Activated CD8-positive, alpha-beta memory T cell treated with anti-CD3 and anti-CD28 coated beads, Interleukin-2, amount 50 U/mL, for 48 hours (primary cell): ENCODE results near the gene GNB4.

Source experiments
- DNase-seq: peaks from one replicate; pipeline ENCODE4 v3.0.0-alpha.2; 2020

Gene GNB4

DNA sequence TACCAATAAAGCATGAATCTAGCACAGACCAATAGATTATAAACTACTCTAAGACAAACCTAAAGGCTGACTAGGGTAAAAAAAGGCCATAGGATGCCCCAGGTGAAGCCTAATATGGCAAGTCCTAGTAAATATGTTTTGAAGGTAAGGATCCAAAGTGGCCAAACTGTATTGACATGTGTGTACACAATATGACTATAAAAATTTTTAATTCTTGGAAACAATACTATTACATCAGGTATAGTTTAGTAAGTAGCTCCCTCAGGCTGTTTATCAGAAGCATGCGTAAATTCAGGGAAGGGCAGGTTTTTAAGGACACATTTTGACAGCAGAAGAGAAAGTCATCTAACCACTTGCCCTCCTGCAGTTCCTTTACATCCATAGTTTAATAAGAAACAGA, 18.8 kb downstream of the GNB4 start:
- DNase-seq: no peak

DNA sequence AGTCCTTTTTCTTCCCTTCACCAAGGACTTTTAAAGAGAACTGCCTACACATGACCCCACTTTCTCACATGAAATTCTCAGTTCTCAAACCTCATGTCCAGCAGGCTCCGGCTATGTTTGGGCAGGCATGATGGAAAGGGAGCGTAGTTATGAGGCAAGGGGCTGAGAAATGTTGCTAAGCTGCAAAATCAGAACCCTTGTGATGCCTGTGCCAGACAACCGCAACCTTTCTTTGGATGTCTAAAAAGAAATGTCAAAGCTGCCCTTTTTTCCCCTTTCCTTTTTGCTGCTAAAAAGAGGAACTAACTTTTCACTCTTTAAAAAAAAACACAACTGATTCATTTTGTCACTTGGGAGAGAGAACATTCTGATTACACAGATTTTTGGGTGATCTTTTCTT, 19.2 kb downstream of the GNB4 start:
- DNase-seq: no peak

DNA sequence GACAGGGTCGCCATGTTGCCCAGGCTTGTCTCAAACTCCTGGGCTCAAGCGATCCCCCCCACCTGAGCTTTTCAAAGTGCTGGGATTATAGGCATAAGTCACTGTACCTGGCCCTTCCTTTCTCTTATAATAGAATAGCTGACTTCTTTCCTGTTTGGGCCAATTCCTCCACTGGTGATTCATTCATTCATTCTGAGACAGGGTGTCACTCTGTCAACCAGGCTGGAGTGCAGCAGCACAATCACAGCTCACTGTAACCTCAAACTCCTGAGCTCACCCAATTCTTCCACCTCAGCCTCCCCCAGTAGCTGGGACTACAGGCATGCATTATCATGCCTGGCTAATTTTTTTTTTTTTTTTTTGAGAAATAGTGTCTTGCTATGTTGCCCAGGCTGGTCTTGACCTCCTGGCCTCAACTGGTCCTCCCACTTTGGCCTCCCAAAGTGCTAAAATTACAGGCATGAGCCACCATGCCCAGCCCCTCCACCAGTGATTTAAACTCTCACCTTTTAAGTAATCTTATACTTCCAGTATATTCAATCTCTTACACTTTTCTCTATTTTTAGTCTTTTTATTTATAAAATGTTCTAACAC, 20.9 kb downstream of the GNB4 start:
- no peak for DNase-seq

DNA sequence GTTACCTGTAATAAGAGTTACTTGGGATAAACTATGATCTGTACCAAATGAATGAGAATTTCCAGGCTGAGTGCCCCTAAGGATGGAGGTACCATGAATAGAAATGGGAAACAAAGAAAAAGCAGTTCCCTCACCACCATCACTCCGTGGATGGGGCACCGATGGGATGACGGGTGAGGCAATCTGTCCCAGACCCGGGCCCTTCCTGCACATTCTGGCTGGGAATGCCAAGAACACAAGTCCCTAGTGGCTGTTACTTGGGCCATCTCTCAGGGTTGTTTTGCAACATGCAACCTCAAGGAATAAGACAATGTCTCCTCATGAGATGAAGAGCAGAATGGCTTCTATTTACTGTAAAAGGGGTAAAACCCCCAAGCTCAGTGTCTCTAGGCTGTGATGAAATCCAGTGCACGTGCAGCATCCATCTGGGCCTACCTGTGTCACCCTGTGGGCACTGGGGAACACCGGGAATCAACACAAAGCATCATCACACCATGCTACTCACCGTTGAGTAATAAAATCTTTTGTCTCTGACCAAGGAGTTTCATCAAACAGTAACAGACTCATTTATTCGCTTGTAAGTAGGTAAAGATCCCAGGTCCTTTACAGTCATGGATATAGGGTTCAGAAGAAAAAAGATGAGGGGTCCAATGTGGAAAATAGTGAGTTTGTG, 22.3 kb downstream of the GNB4 start:
- no peak for DNase-seq

DNA sequence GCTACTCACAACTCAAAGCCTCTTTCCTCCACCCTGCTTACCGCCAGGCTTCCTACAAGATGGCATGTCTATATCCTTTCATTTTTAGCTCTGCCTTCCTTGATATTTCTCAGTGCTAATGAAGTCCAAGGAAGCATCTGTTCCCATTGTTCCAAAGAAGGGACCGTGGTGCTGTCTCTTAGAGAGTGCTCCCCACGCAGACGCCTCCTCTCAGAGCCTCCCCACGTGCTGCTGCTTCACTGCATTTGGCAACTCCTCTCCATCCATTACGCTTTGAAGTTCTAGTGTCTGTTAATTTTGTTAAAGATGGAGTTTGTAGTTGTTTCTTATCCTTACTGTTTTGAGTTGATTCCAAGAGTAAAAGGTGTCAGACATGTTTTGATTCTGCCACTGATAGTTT, 26.2 kb downstream of the GNB4 start:
- DNase-seq: no peak

DNA sequence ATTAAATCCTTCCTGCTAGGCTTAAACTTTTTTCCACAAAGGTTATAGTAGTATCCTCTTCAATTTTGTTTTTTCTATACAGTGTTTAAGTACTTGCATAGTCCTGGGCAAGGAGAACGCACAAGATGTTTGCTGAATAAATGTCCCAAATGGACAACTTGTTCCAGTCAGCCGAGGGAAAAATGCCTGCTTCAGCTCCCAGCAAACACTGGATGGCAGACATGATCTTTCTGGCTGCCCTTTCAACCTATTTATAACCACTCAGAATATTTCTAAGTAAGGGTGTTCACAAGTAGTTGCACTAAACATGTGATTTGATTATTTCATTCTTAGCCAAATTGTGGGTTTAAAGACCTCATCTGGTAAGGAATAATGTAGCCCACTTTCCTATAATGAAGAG, 29.8 kb downstream of the GNB4 start:
- DNase-seq: no peak

DNA sequence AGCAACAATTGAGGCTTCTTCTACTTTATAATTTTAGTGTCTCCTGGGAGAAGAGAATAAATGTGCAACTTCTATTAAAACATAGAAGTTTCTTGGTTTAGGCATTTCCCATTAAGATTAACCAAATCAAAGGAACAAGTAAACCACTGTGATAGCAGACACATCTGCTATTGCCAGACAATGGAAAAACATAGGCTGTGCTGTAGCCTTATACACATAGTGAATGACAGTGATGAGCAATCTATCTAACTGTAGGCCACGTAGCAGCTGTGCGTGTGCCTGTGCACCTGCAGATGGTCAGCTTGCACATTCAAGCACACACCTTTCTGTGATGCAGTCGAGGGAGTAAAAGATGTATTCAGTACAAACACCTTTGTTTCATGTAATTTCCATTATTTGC, 32.7 kb downstream of the GNB4 start:
- DNase-seq: no peak

DNA sequence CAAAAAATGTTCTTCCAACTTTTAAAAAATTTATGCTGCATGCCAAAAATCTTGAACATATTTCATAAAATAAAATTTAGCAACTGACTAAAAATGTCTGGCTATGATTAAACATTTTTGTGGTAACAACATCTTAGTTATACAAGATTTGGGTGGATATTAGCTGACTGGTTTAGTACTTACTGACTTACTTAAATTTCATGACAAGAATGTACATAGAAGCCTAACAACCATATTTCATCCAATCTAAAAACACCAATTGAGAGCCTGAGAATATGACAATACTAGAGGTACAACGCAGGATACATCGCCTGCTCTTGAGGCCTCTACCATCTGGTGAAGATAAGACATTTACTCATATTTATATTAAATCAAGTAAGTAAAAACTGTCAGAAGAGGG, 34.6 kb downstream of the GNB4 start:
- DNase-seq: no peak

DNA sequence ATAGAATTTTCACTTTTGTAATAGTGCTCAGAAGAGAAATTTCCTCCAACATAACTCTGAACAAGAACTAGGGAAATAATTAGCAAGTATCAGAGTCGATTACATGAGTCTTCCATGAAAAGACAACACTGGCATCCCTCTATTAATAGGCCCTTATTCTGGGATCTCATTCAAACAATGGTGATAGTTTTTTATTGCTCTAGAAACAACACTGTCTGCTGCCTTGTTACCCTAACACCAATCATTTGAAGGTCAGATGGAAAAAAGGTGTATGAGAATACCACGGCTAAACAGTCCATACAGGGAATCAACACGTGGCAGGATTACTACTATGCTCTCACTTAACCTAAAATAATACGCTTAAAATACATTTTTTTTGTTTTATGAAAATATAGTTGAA, 35.9 kb downstream of the GNB4 start:
- no peak for DNase-seq

DNA sequence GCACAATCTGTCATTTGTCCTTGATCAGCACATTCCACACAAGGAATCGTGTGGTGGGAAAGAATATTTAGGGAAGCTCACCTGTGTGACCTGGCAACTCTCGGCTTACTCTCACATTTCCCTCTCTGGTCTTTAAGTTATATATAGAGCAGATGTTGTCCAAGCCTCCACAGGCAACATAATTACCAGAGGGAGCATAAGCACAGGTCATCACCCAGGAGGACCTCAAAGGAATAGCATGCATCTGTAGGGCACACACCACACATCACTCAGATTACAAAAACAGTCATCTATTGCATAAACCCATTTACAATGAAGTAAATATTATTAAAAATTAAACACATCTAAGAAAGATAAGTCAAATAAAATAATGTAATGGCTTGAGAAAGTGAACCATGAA, 36.5 kb downstream of the GNB4 start:
- DNase-seq: no peak

DNA sequence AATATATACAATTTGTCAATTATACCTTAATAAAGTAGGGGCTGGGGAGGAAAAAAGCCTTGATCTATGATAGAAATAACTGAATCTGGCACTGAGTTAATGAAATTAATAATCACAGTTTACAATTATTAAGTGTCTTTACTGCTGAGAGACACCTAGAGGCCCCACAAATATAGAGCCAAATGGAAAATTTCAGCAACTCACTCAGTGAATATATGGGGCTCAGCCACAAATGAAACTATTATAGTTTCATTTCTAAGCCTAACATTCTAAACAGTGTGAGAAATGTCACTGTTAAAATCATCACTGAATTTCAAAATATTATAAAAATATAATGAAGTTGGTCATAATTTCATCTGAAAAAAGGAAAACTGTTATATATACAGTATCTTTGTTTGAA, 40.3 kb downstream of the GNB4 start:
- no peak for DNase-seq

DNA sequence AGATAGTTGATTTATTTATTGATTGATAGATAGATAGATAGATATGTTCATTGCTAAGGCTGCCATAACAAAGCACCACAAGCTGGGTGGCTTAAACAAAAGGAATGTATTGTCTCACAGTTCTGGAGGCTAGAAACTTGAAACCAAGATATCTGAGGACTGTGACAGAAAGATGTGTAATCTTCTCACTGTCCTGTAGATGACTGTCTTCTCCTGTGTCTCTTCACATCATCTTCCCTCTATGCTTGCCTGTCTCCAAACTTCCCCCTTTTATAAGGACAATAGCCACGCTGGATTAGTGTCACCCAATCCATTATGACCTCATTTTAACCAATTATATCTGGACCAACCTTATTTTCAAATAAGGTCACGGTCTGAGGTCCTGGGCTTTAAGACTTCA, 40.9 kb downstream of the GNB4 start:
- DNase-seq: no peak

DNA sequence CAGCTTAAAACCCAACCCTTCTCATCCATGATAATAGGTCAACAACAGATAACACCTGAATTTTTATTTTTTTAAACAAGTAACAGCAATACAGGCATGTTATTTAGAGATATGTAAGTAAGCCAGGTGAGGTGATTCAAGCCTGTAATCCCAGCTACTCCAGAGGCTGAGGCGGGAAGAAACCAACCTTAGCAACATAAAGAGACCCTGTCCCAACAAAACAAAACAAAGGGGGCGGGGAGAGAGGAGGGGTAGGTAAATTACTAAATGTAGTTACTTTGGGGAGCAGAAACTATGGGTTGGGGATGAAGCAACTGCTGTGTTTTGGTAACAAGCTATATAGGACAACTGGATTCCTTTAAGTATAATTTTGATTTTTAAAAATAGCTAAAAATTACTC, 47.0 kb downstream of the GNB4 start:
- DNase-seq: no peak

DNA sequence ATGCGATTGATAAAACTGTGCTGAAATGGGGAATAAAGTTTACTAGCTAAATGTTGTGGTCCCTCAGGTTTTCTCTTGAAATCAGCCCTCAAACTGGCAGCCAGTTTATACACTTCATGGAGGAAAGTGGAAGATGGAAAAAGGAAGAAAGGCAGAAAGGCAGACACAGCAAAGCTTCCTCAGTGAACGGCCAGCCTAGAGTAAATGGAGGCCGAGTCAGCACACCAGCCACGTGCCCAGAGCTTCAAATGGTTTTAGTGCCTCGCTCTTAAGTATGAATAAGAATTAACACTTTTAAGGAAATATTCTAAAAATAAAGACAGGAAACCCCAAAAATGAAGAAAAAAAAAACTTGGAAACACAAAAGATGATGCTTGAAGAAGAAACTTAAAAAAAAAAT, 48.3 kb downstream of the GNB4 start:
- no peak for DNase-seq

DNA sequence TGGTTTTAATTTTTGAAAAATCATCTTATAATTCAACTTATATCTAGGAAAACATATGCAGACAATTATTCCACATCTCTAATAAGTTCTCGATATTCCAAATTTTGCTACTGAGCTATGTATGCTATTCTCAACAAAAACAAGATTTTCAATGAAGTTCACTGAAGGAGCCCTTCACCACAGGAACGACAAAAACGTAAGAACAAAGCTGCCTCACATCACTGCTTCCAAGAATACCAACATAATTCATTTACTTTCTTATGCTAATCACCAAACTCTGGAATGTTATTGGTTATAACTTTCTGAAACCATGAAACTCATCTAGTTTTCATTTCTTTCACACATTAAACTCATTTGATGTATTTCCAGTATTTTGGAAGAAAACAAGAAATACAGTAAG, 49.7 kb downstream of the GNB4 start:
- DNase-seq: no peak

DNA sequence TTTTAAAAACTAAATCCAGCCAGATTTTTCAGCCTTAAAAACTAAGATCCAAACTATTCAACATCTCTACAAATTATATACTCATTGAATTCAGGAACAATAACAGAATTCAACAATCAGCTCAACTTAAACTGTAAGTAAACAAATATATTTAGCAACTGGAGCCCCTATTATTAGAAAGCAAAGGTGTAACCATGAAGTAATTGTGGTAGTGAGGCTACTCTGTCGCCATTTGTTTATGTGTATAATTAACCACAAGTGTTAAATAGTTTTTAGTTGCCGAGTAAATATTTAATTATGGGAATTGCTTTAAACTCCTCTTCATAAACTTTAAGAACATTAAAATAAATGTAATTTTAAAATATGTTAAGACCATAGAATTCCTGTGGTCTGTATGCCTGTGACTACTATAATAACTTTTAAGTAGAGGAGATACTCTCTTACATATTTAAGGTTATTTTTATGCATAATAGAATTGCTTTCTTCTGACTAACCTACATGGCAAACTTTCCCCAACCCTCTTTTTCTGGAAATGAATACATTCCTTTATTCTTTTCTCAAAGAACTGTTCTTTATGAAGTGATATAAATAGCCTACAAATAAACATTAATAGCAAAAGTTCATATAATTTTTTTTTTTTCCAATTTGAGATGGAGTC, 52.6 kb downstream of the GNB4 start:
- no peak for DNase-seq

DNA sequence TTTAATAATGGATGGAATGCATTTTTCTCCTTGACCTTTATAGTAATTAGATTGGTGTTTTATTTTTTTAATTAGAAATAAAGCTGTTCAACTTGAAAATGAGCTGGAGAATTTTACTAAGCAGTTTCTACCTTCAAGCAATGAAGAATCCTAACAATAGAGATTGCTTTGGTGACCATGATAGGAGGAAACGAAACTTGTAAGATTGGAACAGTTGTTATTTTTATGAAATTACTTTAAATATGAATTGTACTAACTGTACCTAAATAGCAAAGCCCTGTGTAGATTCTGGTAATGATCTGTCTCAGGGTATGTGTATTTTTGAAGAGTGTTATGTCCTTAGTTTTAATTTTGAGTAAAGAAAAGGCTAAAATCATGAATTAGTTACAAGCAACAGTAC, 59.4 kb downstream of the GNB4 start:
- no peak for DNase-seq

DNA sequence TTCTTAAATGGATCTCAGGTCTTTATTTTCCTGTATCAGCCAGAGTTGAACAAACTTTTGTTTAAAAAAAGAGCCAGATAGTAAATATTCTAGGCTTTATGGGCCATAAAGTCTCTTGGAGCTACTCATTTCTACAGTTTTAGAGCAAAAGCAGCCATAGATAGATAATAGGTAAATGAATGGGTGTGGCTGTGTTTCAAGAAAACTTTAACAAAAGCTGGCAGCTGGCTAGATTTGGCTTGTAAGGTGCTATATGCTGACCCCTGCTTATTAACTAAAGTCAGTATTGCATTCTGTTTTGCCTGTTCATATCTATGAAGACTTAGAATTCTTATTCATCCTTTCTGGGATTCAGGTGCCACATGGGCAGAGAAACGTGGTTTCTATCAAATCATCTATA, 74.8 kb downstream of the GNB4 start:
- no peak for DNase-seq

DNA sequence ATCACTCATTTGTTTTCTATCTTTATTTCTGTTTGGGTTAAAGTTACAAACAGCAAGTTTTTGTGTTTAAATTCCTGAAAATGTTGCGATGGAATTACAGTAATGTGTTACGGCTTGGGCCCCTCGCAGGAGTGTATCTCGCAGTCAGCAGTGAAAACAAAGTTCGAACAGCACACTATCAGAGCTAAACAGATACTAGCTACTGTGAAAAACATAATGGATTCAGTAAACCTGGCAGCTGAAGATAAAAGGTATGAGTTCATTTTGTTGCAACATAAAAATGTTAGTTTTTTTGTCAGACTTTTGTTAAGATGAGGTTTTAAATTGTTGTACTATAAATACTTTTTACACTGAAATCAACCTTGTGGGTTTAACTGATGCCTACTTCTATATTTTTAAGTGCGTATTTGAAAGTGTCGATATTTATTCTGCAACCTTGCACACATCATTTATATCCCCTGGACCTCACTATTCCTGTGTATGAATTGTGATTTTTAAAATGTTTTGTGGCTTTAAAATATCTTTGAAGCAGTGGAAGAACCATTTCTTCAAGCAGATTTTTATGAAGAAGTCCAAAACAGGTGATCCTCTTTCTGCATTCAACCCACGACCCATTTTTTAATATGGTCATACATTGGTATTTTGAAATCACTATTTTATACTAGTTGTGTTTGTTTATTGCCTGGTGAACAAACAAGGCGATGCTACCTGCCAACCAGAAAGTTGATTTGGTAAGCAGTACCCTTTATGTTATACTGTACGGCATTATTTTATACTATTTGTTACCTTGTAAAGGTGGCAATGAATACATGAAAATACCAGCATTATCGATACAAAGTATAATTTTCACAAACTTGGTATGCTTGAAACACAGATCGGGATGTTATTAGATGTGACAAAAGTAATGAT, 75.9 kb downstream of the GNB4 start:
- DNase-seq: no peak

DNA sequence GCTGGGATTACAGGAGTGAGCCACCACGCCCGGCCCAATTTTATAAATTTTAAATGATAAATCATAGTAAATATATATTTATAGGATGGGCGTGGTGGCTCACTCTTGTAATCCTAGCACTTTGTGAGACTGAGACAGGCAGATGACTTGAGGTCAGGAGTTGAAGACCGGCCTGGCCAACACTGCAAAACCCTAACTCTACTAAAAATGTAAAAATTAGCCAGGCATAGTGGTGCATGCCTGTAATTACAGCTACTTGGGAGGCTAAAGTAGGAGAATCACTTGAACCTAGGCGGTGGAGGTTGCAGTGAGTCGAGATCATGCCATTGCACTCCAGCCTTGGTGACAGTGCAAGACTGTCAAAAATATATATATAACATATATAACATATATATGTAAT, 77.3 kb downstream of the GNB4 start:
- DNase-seq: no peak

DNA sequence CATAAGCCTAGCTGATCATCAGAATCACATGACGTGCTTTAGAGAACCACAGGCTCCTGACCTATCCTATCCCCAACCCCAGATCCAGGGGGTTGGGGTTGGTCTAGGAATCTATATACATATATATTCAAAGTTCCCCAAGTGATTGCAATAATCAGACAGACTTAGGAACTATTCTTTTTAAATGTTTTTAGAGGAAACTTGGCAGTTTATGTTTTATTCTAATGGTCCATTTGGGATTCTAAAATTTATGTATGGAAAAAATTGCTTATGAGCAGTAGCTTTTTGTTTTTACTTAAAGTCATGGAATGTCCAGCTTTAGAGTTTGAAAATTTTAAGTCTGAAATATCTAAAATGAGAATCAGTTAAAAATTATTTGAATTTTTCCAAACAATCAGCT, 81.6 kb downstream of the GNB4 start:
- no peak for DNase-seq

DNA sequence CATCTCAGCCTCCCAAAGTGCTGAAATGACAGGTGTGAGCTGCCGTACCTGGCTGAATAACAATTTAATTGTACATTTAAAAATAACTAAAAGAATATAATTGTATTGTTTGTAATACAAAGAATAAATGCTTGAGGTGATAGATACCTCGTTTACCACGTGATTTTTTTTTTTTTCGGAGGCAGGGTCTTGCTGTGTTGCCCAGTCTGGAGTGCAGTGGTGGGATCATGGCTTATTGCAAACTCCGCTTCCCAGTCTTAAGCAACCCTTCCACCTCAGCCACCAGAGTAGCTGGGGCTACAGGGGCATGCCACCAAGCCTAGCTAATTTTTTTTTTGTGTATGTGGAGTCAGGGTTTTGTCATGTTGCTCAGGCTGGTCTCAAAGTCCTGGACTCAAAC, 87.9 kb downstream of the GNB4 start:
- no peak for DNase-seq

DNA sequence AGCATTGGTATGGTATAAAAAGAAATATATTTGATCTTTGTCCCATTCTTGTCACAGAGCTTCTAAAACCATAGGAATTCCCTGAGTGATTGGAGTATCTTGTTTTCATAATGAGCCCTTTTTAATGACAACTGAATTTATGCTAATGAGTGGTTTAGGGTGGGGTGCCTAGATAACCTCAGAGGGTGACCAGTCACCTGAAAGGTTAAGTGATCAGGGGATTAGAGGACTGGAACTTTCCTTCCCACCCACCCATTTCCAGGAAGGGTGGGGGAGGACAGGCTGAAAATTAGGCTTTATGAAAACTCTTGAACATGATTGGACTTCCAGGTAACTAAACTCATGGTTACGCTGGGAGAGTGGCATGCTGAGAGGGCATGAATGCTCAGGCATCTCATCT, 95.3 kb downstream of the GNB4 start:
- DNase-seq: no peak
